Activated CD4-positive, alpha-beta T cell treated with anti-CD3 and anti-CD28 coated beads for 36 hours (primary cell): ENCODE results near the gene CITED4. TPM values are rescaled to one million over a fixed set of nuclear protein-coding genes. Genes with fewer than 3 reads are reported as not detected.

Experiments
- ATAC-seq: fragments of 200-7000 bp; cut with Tn5 transposase; one replicate; pipeline ENCODE4 v1.10.0; 2021; ENCODE audit warnings: mild to moderate bottlenecking, moderate library complexity
- CTCF ChIA-PET: fragments of 350-600 bp; sonication (Branson Sonifier 250); formaldehyde crosslinking; loops from one replicate; lab custom pipeline; 2021; ENCODE audit warnings: antibody characterized with exemption; lab: Charles Lee
- POLR2A ChIA-PET: fragments of 350-600 bp; sonication (Branson Sonifier 250); formaldehyde crosslinking; loops from one replicate; lab custom pipeline; 2021; ENCODE audit warnings: antibody characterized with exemption, inconsistent platforms; lab: Charles Lee
- DNase-seq: peaks from one replicate; pipeline ENCODE4 v3.0.0-alpha.2; 2020
- H3K27ac Mint-ChIP-seq: one replicate; pipeline ENCODE4 v1.8.0; 2021; ENCODE audit warnings: mixed read lengths
- H3K27me3 Mint-ChIP-seq: one replicate; pipeline ENCODE4 v1.8.0; 2021; ENCODE audit warnings: mixed read lengths
- H3K36me3 Mint-ChIP-seq: one replicate; pipeline ENCODE4 v1.8.0; 2021; ENCODE audit warnings: low read depth, mixed read lengths
- H3K4me1 Mint-ChIP-seq: one replicate; pipeline ENCODE4 v1.8.0; 2021; ENCODE audit warnings: mixed read lengths
- H3K4me3 Mint-ChIP-seq: one replicate; pipeline ENCODE4 v1.8.0; 2021; ENCODE audit warnings: mild to moderate bottlenecking, moderate library complexity, mixed read lengths
- H3K9me3 Mint-ChIP-seq: one replicate; pipeline ENCODE4 v1.8.0; 2021; ENCODE audit warnings: low read depth, mixed read lengths
- intact Hi-C, 2 experiments: fragments of 100-400 bp; cut with DNase I in 1 of 2; cut with micrococcal nuclease in 1 of 2; formaldehyde crosslinking; loops; one replicate each; pipeline versions ENCODE4 v1.14.2 to v1.15.1; 2022 to 2024; cut with DNase I, micrococcal nuclease
- total RNA-seq, 2 experiments: library from RNA; stranded (reverse); gene quantifications; one replicate each; pipeline ENCODE4 v1.2.3, GENCODE V29; 2021

Gene CITED4
- total RNA-seq, 2 experiments from 2014 or later: 1.6 to 3.0 TPM

GRCh38 chr1:40884055-40884795 is 22.1 kb upstream of the CITED4 start:
- intact Hi-C loops: no loop called here
- peaks cover 32% of the 10 kb centered on the region for H3K27me3 Mint-ChIP-seq

GRCh38 chr1:40880813-40881549 is 18.8 kb upstream of the CITED4 start:
- POLR2A ChIA-PET: no interaction called here
- Mint-ChIP-seq H3K9me3 (peaks cover 8% of the 10 kb centered on the region), H3K27ac (no peak overlapping the region), H3K27me3 (peaks cover 19% of the 10 kb centered on the region), H3K4me3 (no peak overlapping the region), H3K4me1 (peaks cover 20% of the 10 kb centered on the region), H3K36me3 (no peaks in the 10 kb centered on the region)
- CTCF ChIA-PET: interaction anchor here (1.0 kb wide), 1 partner anchor 68 kb away, joined by 4 read pairs; no protein-coding TSS in a partner anchor
- no peak for DNase-seq
- intact Hi-C loops: no loop called here
- ATAC-seq: no peak

More at GRCh38 chr1:40884055-40884795, 22.1 kb upstream of the CITED4 start:
- no peak overlapping the region for H3K4me3 Mint-ChIP-seq
- DNase-seq: peak; percentile 22
- H3K4me1 Mint-ChIP-seq: peaks cover 4% of the 10 kb centered on the region
- H3K36me3 Mint-ChIP-seq: no peaks in the 10 kb centered on the region
- CTCF ChIA-PET: no interaction called here
- POLR2A ChIA-PET: no interaction called here
- ATAC-seq: no peak
- no peaks in the 10 kb centered on the region for H3K9me3 Mint-ChIP-seq
- H3K27ac Mint-ChIP-seq: no peak overlapping the region

- Mint-ChIP-seq H3K4me3 (no peak overlapping the region), H3K4me1 (peaks cover 30% of the 10 kb centered on the region), H3K27me3 (peaks cover 11% of the 10 kb centered on the region), H3K36me3 (peaks cover 4% of the 10 kb centered on the region), H3K27ac (no peak overlapping the region), H3K9me3 (peaks cover 10% of the 10 kb centered on the region)
- POLR2A ChIA-PET: no interaction called here
- no peak for DNase-seq
- intact Hi-C loops: no loop called here
- ATAC-seq: no peak
- CTCF ChIA-PET: no interaction called here
Observed at GRCh38 chr1:40879482-40880175, 17.5 kb upstream of the CITED4 start.

GRCh38 chr1:40878906-40879305 is 16.7 kb upstream of the CITED4 start:
- ChIA-PET CTCF (no interaction called here), POLR2A (no interaction called here)
- Mint-ChIP-seq H3K27ac (no peak overlapping the region), H3K4me1 (peaks cover 28% of the 10 kb centered on the region), H3K27me3 (peaks cover 7% of the 10 kb centered on the region), H3K4me3 (no peak overlapping the region), H3K9me3 (peaks cover 10% of the 10 kb centered on the region), H3K36me3 (peaks cover 4% of the 10 kb centered on the region)
- ATAC-seq (no peak), DNase-seq (no peak)
- intact Hi-C loops: no loop called here

GRCh38 chr1:40877698-40878097 is 15.5 kb upstream of the CITED4 start:
- ATAC-seq: no peak
- no peak overlapping the region for H3K4me3 Mint-ChIP-seq
- DNase-seq: peak; percentile 42
- intact Hi-C loops: no loop called here
- ChIA-PET CTCF (interaction anchor here (1.2 to 1.6 kb wide), 2 partner anchors 15 to 28 kb away, joined by 4 to 5 read pairs; partner anchors contain the start of gene CITED4), POLR2A (no interaction called here)
- H3K9me3 Mint-ChIP-seq: peaks cover 10% of the 10 kb centered on the region
- peaks cover 28% of the 10 kb centered on the region for H3K4me1 Mint-ChIP-seq
- H3K27ac Mint-ChIP-seq: no peak overlapping the region
- H3K36me3 Mint-ChIP-seq: peaks cover 4% of the 10 kb centered on the region
- peaks cover 2% of the 10 kb centered on the region for H3K27me3 Mint-ChIP-seq

GRCh38 chr1:40876891-40877290 is 14.7 kb upstream of the CITED4 start:
- POLR2A ChIA-PET: no interaction called here
- H3K4me3 Mint-ChIP-seq: no peak overlapping the region
- DNase-seq (no peak), ATAC-seq (no peak)
- CTCF ChIA-PET: interaction anchor here (0.7 to 2.7 kb wide), 4 partner anchors 14 to 73 kb away, joined by 3 to 10 read pairs (median 4); partner anchors contain the start of gene CITED4
- H3K36me3 Mint-ChIP-seq: peaks cover 4% of the 10 kb centered on the region
- H3K9me3 Mint-ChIP-seq: peaks cover 10% of the 10 kb centered on the region
- no peaks in the 10 kb centered on the region for H3K27me3 Mint-ChIP-seq
- intact Hi-C loops: no loop called here
- H3K4me1 Mint-ChIP-seq: peaks cover 28% of the 10 kb centered on the region
- H3K27ac Mint-ChIP-seq: no peak overlapping the region

- Mint-ChIP-seq H3K27ac (no peak overlapping the region), H3K9me3 (peaks cover 10% of the 10 kb centered on the region), H3K36me3 (peaks cover 4% of the 10 kb centered on the region), H3K4me1 (peaks cover 28% of the 10 kb centered on the region), H3K4me3 (no peak overlapping the region), H3K27me3 (no peaks in the 10 kb centered on the region)
- ATAC-seq (no peak), DNase-seq (no peak)
- ChIA-PET CTCF (interaction anchor here (0.5 to 2.7 kb wide), 7 partner anchors 12 to 920 kb away, joined by 3 to 10 read pairs (median 4); partner anchors contain the start of gene CITED4), POLR2A (interaction anchor here (1.0 kb wide), 1 partner anchor 14 kb away, joined by 4 read pairs; the partner anchor contains the start of gene CITED4)
- intact Hi-C loops: no loop called here
Observed at GRCh38 chr1:40876436-40876761, 14.2 kb upstream of the CITED4 start.

- intact Hi-C loops: no loop called here
- H3K27me3 Mint-ChIP-seq: no peaks in the 10 kb centered on the region
- ChIA-PET POLR2A (no interaction called here), CTCF (interaction anchor here (1.5 kb wide), 1 partner anchor 85 kb away, joined by 3 read pairs; no protein-coding TSS in a partner anchor)
- ATAC-seq: no peak
- no peak overlapping the region for H3K4me3 Mint-ChIP-seq
- H3K9me3 Mint-ChIP-seq: peaks cover 10% of the 10 kb centered on the region
- H3K27ac Mint-ChIP-seq: no peak overlapping the region
- peaks cover 28% of the 10 kb centered on the region for H3K4me1 Mint-ChIP-seq
- peaks cover 4% of the 10 kb centered on the region for H3K36me3 Mint-ChIP-seq
- DNase-seq: no peak
Observed at GRCh38 chr1:40873863-40874472, 11.8 kb upstream of the CITED4 start.

- Mint-ChIP-seq H3K9me3 (peaks cover 10% of the 10 kb centered on the region), H3K27ac (no peak overlapping the region), H3K27me3 (no peaks in the 10 kb centered on the region), H3K4me3 (no peak overlapping the region), H3K36me3 (peaks cover 4% of the 10 kb centered on the region), H3K4me1 (peaks cover 21% of the 10 kb centered on the region)
- intact Hi-C loops: no loop called here
- ChIA-PET CTCF (interaction anchor here (0.6 to 1.5 kb wide), 2 partner anchors 44 to 86 kb away, joined by 3 read pairs; no protein-coding TSS in a partner anchor), POLR2A (no interaction called here)
- DNase-seq (no peak), ATAC-seq (no peak)
Observed at GRCh38 chr1:40872276-40872675, 10.1 kb upstream of the CITED4 start.

GRCh38 chr1:40870135-40870728 is 8.1 kb upstream of the CITED4 start:
- Mint-ChIP-seq H3K4me1 (peaks cover 5% of the 10 kb centered on the region), H3K27ac (no peak overlapping the region), H3K36me3 (no peaks in the 10 kb centered on the region), H3K4me3 (no peak overlapping the region), H3K9me3 (no peaks in the 10 kb centered on the region), H3K27me3 (no peaks in the 10 kb centered on the region)
- ChIA-PET POLR2A (interaction anchor here (0.6 kb wide), 1 partner anchor 1377 kb away, joined by 4 read pairs; no protein-coding TSS in a partner anchor), CTCF (interaction anchor here (0.6 to 0.8 kb wide), 2 partner anchors 63 to 208 kb away, joined by 3 to 4 read pairs; no protein-coding TSS in a partner anchor)
- DNase-seq (no peak), ATAC-seq (no peak)
- intact Hi-C loops: no loop called here
